Aorta (tissue), 5 donors: Measurements from ENCODE around the gene MICALL1. TPM values are rescaled to one million over a fixed set of nuclear protein-coding genes. Genes with fewer than 3 reads are reported as not detected.
"Not testable (repeated sequence)": the region's sequence is repeated elsewhere in the genome, so short reads cannot be mapped to it uniquely, and the experiment has no call there.

Experiments used
- ATAC-seq: fragments of 200-7000 bp; cut with Tn5 transposase; one replicate; pipeline ENCODE4 v1.9.1; 2022; ENCODE audit warnings: moderate library complexity; ENCODE audit not compliant: low FRiP score
- DNase-seq, 2 donors: peaks; one replicate each; pipeline ENCODE4 v3.0.0-alpha.2; 2020
- H3K27ac ChIP-seq, 2 donors: one replicate each; pipeline ENCODE4 v1.5.1; 2013; ENCODE audit warnings: low read length in 2 of 2, mild to moderate bottlenecking in 2 of 2, moderate library complexity in 2 of 2, control low read depth in 1 of 2, inconsistent platforms in 1 of 2, low read depth in 1 of 2
- H3K27me3 ChIP-seq, 2 donors: one replicate each; pipeline ENCODE4 v1.6.1; 2013; ENCODE audit warnings: control low read depth in 1 of 2, low read length in 1 of 2, mild to moderate bottlenecking in 1 of 2, moderate library complexity in 1 of 2; ENCODE audit not compliant: insufficient read depth in 2 of 2, control insufficient read depth in 1 of 2
- H3K36me3 ChIP-seq, 2 donors: one replicate each; pipeline ENCODE4 v1.6.1; 2013; ENCODE audit warnings: control low read depth in 1 of 2, low read length in 1 of 2, mild to moderate bottlenecking in 1 of 2; ENCODE audit not compliant: insufficient read depth in 2 of 2, control insufficient read depth in 1 of 2
- H3K4me1 ChIP-seq, 2 donors: one replicate each; pipeline ENCODE4 v1.6.1; 2013; ENCODE audit warnings: low read length in 2 of 2, control low read depth in 1 of 2, mild to moderate bottlenecking in 1 of 2, moderate library complexity in 1 of 2; ENCODE audit not compliant: insufficient read depth in 2 of 2, control insufficient read depth in 1 of 2
- H3K4me3 ChIP-seq, 2 donors: one replicate each; pipeline ENCODE4 v1.5.1; 2013; ENCODE audit warnings: low read length in 2 of 2, control low read depth in 1 of 2, mild to moderate bottlenecking in 1 of 2
- H3K9me3 ChIP-seq: one replicate; pipeline ENCODE4 v1.6.1; 2013; ENCODE audit warnings: mild to moderate bottlenecking, low read length; ENCODE audit not compliant: control insufficient read depth
- WGBS, 2 donors: extraction: QIAGEN DNeasy Blood & Tissue Kit; methylation state at CpG; one replicate each; pipeline ENCODE4 v1.1.7; 2013; 5-methylcytosine and 5-hydroxymethylcytosine counted together
- intact Hi-C, 2 donors: fragments of 100-400 bp; cut with DNase I; formaldehyde crosslinking; loops; one replicate each; pipeline versions ENCODE4 v1.14.2 to v1.15.0; 2022
- polyA plus RNA-seq, 2 donors: library from polyadenylated mRNA; stranded (reverse); fragments of 200-250 nt; gene quantifications; one replicate each; pipeline ENCODE4 v1.2.3, GENCODE V29; 2013
- total RNA-seq, 2 donors: library from RNA; stranded (reverse); fragmentation: NEBNext Ultra II Directional; extraction: Animal tissue kit (Norgen Biotek cat#: 25700); gene quantifications; one replicate each; pipeline ENCODE4 v1.2.1, GENCODE V29; 2021
- donor health status: healthy with polysubstance abuse.
- donor health status: Bipolar disorder and iron deficiency.
- donor health status: DM: no; HTN: no; CAD: no.
- donor health status: DM: no; HTN: no; CAD: no.
- donor health status: DM: yes; HTN: yes; CAD: no.

The MICALL1 gene
- total and polyA plus RNA-seq, 4 donors: 7.0 to 39.3 (median 18.5) TPM

DNA sequence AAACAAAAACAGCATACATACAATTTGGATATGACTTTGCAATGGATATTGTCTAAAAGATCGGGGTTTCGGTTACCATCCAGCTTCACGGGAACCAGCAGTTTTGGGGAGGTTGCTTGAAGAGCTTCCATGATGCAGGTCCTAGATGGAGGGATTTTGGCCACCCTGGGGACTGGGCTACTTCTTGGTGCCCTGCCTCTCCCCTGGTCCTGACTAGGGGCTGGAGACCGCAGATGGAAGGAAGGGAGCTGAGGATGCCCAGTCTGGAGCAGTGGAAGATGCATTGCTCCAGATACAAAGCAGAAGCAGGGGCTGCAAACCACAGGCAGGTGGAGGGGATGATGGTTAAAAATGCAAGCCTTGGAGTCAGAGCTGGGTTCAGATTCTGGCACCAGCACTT is 64.8 kb downstream of the MICALL1 start:
- H3K4me3 ChIP-seq: no peak overlapping the region
- DNase-seq (no peak), ATAC-seq (no peak)
- no peaks in the 10 kb centered on the region for H3K9me3 ChIP-seq
- H3K27ac ChIP-seq: no peak overlapping the region
- no peaks in the 10 kb centered on the region for H3K27me3 ChIP-seq
- 96 to 99% methylated on average over 4 of the region's 4 CpGs for WGBS, 2 donors
- intact Hi-C loops: no loop called here
- peaks cover 0 to 1% of the 10 kb centered on the region in 2 donors for H3K36me3 ChIP-seq
- H3K4me1 ChIP-seq: no peaks in the 10 kb centered on the region

DNA sequence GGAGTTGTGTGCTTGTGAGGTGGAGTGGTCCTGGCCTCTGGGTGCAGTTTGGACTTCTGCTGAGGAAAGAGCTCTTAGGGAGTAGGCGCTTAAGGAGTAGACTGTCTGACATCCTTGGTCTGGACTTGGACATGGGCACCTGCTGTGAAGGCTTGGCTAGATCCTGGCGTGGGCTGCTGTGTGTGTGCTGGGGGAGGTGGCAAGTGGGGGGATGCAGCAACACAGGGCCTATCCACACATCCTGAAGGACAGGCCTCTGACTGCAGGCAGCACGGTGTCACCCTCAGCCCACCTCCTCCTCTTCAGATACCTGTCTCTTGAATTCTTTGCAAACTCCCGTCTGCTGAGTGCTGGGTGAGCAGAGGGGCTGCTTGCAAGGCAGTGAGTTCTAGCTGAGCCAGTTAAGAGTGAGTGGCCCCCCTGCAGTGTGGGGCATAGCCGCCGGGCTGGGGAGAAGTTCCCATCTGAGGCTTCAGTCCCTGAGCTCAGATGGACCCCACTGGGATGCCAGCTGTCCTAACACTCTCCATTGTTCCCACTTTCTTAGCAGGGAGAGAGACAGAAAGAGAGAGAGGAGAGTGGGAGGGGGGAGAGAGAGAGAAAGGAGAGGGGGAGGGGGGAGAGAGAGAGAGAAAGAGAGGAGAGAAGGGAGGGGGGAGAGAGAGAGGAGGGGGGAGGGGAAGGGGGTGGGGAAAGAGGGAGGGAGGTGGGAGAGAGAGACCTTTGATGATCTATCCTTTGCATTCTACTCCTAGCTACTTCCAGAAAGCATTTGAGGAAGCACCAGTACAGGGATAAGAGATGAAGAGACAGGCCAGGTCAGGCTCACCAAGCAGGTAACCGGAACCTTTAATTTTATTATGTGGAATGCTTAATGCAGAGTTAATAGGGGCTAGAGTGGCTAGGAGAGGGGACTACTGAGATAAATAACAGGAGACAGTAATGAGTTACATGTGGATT is 65.7 kb downstream of the MICALL1 start:
- H3K4me1 ChIP-seq: no peaks in the 10 kb centered on the region
- H3K27me3 ChIP-seq: no peaks in the 10 kb centered on the region
- peaks cover 0 to 1% of the 10 kb centered on the region in 2 donors for H3K36me3 ChIP-seq
- H3K9me3 ChIP-seq: no peaks in the 10 kb centered on the region
- no peak for ATAC-seq
- no peak for DNase-seq
- intact Hi-C loops: no loop called here
- H3K27ac ChIP-seq: no peak overlapping the region
- 70 to 77% methylated on average over 7 of the region's 7 CpGs for WGBS, 2 donors
- no peak overlapping the region for H3K4me3 ChIP-seq

DNA sequence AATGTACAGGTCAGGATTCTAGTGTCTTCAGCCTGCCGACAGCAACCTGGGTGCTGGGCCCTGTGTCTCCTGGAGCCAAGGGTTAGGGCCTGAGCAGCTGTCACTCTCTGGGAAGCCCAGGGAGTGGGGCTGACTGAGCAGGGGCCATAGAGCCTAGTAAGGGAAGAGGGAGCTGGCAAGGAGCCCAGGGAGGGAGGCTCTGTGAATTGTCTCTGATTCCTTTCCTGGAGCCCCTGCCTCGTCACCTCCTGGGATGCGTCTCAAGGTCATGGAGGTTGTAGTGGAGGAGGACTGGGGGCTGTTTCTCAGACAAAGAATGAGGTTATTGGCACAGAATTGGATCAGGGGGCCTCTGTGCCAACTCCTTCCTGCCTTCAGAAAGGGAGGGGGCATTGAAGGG is 66.4 kb downstream of the MICALL1 start:
- Histone ChIP-seq H3K27ac (no peak overlapping the region), H3K27me3 (no peaks in the 10 kb centered on the region), H3K4me1 (no peaks in the 10 kb centered on the region), H3K4me3 (no peak overlapping the region), H3K9me3 (no peaks in the 10 kb centered on the region), H3K36me3 (peaks cover 0 to 1% of the 10 kb centered on the region in 2 donors)
- 77 to 89% methylated on average over 3 of the region's 3 CpGs for WGBS, 2 donors
- ATAC-seq (no peak), DNase-seq (no peak)
- intact Hi-C loops: no loop called here

GRCh38 chr22:37973271-37974170 is 67.4 kb downstream of the MICALL1 start:
- no peaks in the 10 kb centered on the region for H3K4me1 ChIP-seq
- no peaks in the 10 kb centered on the region for H3K27me3 ChIP-seq
- H3K27ac ChIP-seq: no peak overlapping the region
- DNase-seq (no peak), ATAC-seq (peak; percentile 15)
- no peak overlapping the region for H3K4me3 ChIP-seq
- intact Hi-C loops: no loop called here
- no peaks in the 10 kb centered on the region for H3K9me3 ChIP-seq
- 95 to 96% methylated on average over 33 of the region's 33 CpGs for WGBS, 2 donors
- H3K36me3 ChIP-seq: peaks cover 0 to 1% of the 10 kb centered on the region in 2 donors

DNA sequence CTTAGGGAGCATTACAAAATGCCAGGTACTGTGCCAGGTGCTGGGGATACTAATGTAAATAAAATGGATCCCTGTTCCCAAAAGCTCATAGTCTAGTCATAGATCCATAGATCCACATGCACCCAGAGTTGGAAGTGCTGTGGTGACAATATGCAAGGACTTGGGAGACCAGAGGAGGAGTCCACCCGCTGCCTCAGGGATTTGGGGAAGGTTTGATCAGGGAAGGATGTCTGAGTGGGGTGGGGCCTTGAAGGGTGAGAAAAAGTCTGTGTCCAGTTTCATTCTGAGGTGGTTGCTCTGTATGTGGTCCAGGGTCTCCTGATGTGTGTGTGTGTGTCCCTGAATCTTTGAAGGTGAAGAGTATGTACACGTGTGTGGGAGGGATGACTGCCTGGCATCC is 69.1 kb downstream of the MICALL1 start:
- Histone ChIP-seq H3K9me3 (no peaks in the 10 kb centered on the region), H3K4me1 (no peaks in the 10 kb centered on the region), H3K27me3 (no peaks in the 10 kb centered on the region), H3K36me3 (no peaks in the 10 kb centered on the region), H3K27ac (no peak overlapping the region), H3K4me3 (no peak overlapping the region)
- 90 to 93% methylated on average over 2 of the region's 2 CpGs for WGBS, 2 donors
- DNase-seq (no peak), ATAC-seq (no peak)
- intact Hi-C loops: no loop called here

DNA sequence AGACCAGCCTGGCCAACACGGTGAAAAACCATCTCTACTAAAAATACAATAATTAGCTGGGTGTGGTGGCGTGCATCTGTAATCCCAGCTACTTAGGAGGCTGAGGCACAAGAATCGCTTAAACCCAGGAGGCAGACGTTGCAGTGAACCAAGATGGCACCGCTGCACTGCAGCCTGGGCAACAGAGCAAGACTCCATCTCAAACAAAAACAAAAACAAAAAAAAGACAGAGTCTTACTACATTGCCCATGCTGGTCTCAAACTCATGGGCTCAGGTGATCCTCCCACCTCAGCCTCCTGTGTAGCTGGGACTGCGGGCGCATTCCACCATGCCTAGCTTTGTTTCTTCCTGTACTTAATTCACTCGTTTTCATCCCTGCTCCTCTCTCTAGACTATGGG is 69.9 kb downstream of the MICALL1 start:
- H3K9me3 ChIP-seq, H3K4me3 ChIP-seq, ATAC-seq, intact Hi-C loops, DNase-seq, H3K4me1 ChIP-seq, H3K27ac ChIP-seq, H3K36me3 ChIP-seq, H3K27me3 ChIP-seq: not testable (repeated sequence)
- WGBS, 2 donors: 92 to 94% methylated on average over 8 of the region's 8 CpGs

DNA sequence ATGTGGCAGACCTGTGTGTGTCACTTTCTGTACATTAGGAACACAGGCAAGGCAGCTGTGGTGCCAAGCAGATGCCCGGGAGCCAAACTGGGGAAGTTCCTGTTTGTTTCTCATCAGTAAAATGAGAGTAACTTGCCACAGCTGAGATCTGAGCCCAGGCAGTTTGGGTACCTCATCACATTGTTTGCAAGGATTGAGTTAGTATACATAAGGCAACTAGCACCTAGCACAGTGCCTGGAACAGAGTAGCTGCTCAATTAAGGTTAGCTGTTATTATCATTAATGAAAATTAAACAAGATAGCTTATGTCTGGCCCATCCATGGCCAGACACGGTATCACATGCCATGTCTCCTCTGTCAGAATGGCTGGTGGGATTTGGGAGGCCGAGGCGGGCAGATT is 70.5 kb downstream of the MICALL1 start:
- 91 to 96% methylated on average over 4 of the region's 4 CpGs for whole genome bisulfite sequencing, 2 donors
- Histone ChIP-seq H3K9me3 (no peaks in the 10 kb centered on the region), H3K36me3 (no peaks in the 10 kb centered on the region), H3K4me3 (no peak overlapping the region), H3K4me1 (no peaks in the 10 kb centered on the region), H3K27me3 (no peaks in the 10 kb centered on the region), H3K27ac (no peak overlapping the region)
- ATAC-seq (no peak), DNase-seq (no peak)
- intact Hi-C loops: no loop called here

DNA sequence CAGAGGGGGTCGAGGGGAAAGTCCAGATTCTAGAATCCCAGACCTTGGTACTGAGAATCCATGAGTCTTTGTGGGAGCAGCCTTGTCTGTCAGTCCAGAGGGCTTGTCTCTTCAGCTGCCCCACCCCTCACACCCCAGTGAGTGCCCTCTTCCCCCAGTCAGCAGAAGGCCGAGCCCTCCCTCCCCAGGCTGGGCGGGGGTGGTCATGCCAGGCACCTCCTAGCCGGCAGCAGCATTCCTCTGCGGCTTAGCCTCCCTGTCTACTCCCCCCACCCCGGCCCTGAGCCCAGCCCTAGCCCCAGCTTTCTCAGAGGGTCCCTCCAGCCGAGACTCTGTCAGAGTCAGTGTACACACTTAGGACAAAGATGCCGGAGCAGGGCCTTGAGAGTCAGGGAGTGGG is 73.7 kb downstream of the MICALL1 start:
- H3K27me3 ChIP-seq: no peaks in the 10 kb centered on the region
- H3K27ac ChIP-seq: no peak overlapping the region
- intact Hi-C loops: no loop called here
- DNase-seq: no peak
- no peak for ATAC-seq
- no peaks in the 10 kb centered on the region for H3K9me3 ChIP-seq
- H3K36me3 ChIP-seq: no peaks in the 10 kb centered on the region
- H3K4me3 ChIP-seq: no peak overlapping the region
- no peaks in the 10 kb centered on the region for H3K4me1 ChIP-seq
- WGBS, 2 donors: 74 to 82% methylated on average over 8 of the region's 8 CpGs
